GM12801 (cell line): ENCODE measurements around the gene KIR2DL4.

Experiments
- TF ChIP-seq, protein P1 (sequence below): IDR thresholded peaks from one replicate; pipeline ENCODE4 v1.5.1; 2011; ENCODE audit warnings: control low read depth; ENCODE audit not compliant: insufficient read length; ENCODE audit errors: extremely low read depth

The KIR2DL4 gene

GRCh38 chr19:54850930-54851329 is 47.5 kb downstream of the KIR2DL4 start:
- TF ChIP-seq, protein P1, sequence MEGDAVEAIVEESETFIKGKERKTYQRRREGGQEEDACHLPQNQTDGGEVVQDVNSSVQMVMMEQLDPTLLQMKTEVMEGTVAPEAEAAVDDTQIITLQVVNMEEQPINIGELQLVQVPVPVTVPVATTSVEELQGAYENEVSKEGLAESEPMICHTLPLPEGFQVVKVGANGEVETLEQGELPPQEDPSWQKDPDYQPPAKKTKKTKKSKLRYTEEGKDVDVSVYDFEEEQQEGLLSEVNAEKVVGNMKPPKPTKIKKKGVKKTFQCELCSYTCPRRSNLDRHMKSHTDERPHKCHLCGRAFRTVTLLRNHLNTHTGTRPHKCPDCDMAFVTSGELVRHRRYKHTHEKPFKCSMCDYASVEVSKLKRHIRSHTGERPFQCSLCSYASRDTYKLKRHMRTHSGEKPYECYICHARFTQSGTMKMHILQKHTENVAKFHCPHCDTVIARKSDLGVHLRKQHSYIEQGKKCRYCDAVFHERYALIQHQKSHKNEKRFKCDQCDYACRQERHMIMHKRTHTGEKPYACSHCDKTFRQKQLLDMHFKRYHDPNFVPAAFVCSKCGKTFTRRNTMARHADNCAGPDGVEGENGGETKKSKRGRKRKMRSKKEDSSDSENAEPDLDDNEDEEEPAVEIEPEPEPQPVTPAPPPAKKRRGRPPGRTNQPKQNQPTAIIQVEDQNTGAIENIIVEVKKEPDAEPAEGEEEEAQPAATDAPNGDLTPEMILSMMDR, result no peak

GRCh38 chr19:54851353-54851752 is 47.9 kb downstream of the KIR2DL4 start:
- TF ChIP-seq, protein P1, result no peak
